ENCODE results near the gene PARM1.
"Not testable (repeated sequence)": the region's sequence is repeated elsewhere in the genome, so short reads cannot be mapped to it uniquely, and the experiment has no call there.

PARM1 gene

GRCh38 chr4:74975848-74976824, 43.2 kb downstream of the PARM1 start:
- in situ Hi-C loops (cut with MboI; ENCODE audit: low sequenced_read_pairs): no loop called here

- in situ Hi-C loops (cut with MboI; ENCODE audit: low sequenced_read_pairs): no loop called here
These were observed 49.8 kb downstream of the PARM1 start for GRCh38 chr4:74982546-74983252.

DNA sequence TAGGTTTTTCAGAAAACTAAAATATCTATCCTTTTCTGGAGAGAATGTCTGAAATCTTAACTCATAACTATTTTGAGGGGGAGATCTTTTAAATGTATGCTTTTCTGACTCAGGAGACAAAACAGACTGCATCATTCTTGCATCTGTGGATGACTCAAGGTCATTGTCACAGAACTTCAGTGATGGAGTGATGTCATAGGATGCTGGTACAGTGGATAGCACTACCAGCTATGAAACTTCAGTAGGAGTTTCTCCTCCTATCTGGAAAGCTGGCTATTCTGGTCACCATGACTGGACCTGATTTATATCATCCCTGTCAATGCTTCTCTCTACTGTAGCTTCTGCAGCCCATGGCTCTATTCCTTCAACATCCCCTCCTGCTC, 50.3 kb downstream of the PARM1 start:
- in situ Hi-C loops (cut with MboI; ENCODE audit: low sequenced_read_pairs): no loop called here

- in situ Hi-C loops (cut with MboI; ENCODE audit: low sequenced_read_pairs): no loop called here
These were observed 57.5 kb downstream of the PARM1 start for GRCh38 chr4:74990276-74990875.

- in situ Hi-C loops (cut with MboI; ENCODE audit: low sequenced_read_pairs): not testable (repeated sequence)
These were observed 61.5 kb downstream of the PARM1 start for GRCh38 chr4:74994436-74994835.

GRCh38 chr4:74996996-74997395, 64.1 kb downstream of the PARM1 start:
- in situ Hi-C loops (cut with MboI; ENCODE audit: low sequenced_read_pairs): no loop called here

DNA sequence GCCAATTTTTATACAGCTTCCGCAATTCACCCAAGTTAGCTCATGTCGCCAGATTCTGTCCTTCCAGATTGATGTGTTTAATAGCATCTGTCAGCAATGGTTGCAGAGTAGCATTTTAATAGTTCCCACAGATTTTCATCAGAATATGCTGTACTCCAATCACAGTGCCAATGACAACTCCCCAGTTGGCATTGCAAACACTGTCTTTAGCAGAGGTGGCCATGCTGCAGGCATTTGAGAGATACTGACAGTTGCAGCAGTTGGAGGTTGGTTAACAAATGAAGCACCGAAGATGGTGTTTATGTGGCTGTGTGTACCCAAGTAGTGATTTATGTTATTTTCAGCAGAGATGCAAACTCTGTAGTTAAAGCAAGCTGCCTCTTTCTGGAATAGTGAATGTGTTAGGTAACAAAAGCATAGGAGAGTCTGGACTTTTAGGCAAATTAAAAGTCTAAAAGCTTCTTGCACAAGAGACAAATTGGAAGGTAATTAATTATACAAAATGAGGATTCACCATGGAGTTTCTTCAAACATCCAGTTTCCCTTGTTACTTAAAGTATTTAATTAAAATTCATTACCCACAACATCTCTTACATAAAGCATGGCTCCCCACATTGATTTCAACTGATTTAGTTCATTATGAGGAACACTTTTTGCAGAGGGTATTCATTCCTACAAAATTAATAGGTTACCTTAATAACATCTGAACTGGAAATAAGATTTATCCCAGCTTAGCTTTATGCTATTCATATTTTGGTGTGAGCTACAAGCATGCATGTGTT, 65.2 kb downstream of the PARM1 start:
- in situ Hi-C loops (cut with MboI; ENCODE audit: low sequenced_read_pairs): no loop called here

DNA sequence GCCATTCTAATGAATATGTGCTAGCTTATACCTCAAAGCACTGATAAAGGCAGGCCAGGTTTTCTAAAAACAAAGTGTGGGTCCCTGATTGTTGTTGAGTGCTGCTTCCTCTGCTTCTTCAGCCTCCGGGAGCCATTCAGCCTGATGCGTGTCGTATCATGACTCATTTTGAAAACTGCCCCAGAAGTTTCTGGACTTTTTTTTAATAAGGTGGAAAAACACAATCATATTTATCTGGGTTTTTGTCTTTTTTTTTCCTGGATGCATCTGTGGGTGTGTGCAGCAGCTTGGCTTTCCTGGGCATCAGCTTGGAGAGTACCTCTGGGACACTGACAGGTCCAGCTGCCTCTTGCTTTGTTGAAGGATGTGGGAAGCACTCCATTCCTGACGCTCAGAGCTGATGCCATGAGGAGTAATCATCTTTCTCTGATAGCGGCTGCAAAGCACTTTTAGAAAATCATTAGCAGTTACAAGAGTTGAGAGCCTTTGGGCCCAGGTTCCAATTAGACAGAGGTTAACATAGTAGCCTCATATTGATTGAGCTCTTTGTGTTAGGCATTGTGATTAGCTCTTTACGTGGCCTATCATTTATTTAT, 66.9 kb downstream of the PARM1 start:
- in situ Hi-C loops (cut with MboI; ENCODE audit: low sequenced_read_pairs): no loop called here

- in situ Hi-C loops (cut with MboI; ENCODE audit: low sequenced_read_pairs): no loop called here
These were observed 69.0 kb downstream of the PARM1 start for GRCh38 chr4:75001871-75002270.

DNA sequence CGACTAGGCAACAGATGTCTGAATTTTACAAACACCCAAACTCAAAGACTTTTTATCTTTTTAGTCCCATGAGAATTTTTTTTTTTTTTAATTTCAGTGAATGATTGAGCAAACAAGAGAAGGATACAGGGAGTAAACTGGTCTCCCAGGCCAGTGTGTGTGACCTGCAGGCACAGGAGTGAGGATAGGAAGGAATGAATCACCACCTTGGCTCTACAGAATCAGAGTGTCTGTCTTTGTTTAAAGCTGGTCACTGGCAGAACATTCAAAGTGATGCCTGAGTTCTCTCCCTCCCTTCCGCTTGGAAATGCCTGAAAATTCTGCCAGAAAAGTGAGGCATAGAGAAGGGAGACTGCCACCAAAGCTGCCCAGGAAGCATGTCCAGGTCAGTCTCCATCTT, 69.5 kb downstream of the PARM1 start:
- in situ Hi-C loops (cut with MboI; ENCODE audit: low sequenced_read_pairs): no loop called here

DNA sequence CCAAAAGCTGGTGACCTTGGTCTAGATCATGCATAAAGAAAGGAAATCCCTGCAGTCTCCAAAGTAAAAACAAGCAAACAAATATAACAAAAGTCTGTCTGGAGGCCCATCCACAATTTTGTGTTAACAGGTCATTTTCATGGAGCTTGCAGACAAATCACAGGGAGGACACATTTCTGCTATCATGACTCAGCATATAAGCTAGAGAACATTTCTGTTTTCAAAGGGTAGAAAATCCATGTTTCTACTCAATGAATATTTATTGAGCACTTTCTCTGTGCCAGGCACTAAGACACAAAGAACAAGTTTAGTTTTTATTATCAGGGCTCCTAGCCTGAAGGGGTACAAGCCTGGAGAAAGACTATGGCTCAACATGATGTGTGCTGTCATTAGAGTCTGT, 71.1 kb downstream of the PARM1 start:
- in situ Hi-C loops (cut with MboI; ENCODE audit: low sequenced_read_pairs): no loop called here

- in situ Hi-C loops (cut with MboI; ENCODE audit: low sequenced_read_pairs): no loop called here
These were observed 72.1 kb downstream of the PARM1 start for GRCh38 chr4:75004755-75005668.

DNA sequence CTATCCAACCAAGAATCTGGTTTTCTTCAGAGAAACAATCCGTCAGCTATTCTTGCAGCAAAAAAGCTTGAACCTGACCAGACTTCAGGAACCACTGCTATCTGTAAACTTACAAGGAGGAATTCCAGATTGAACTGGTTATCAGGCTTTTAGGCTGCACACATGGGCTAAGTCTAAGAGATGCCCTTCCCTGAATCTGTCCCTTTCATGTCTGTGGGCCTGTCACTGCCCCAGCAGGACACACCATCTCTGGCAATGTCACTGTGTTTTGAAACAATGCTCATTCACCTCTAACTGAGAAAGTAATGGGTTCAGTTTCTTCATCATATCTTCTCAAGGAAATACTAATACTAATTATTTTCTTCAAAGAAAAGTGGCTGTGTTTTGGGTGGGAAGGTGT, 72.8 kb downstream of the PARM1 start:
- in situ Hi-C loops (cut with MboI; ENCODE audit: low sequenced_read_pairs): no loop called here

DNA sequence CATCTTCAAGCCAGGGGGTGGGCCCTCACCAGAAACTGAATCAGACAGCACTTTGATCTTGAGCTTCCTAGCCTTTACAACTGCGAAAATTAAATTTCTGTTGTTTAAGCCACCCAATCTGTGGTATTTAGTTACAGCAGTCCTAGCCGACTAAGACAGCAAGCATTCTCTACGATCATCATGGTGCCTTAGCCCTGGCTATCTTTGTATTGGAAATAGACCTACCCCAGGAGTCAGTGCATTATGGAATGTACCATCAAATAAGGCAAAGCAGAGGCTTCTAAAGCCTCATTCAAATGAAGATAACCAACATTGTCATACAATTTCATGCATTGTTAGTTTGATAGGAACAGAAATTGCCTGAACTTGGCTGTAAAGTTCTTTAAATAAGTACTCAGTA, 75.0 kb downstream of the PARM1 start:
- in situ Hi-C loops (cut with MboI; ENCODE audit: low sequenced_read_pairs): no loop called here

- in situ Hi-C loops (cut with MboI; ENCODE audit: low sequenced_read_pairs): no loop called here
These were observed 76.2 kb downstream of the PARM1 start for GRCh38 chr4:75009138-75009537.

DNA sequence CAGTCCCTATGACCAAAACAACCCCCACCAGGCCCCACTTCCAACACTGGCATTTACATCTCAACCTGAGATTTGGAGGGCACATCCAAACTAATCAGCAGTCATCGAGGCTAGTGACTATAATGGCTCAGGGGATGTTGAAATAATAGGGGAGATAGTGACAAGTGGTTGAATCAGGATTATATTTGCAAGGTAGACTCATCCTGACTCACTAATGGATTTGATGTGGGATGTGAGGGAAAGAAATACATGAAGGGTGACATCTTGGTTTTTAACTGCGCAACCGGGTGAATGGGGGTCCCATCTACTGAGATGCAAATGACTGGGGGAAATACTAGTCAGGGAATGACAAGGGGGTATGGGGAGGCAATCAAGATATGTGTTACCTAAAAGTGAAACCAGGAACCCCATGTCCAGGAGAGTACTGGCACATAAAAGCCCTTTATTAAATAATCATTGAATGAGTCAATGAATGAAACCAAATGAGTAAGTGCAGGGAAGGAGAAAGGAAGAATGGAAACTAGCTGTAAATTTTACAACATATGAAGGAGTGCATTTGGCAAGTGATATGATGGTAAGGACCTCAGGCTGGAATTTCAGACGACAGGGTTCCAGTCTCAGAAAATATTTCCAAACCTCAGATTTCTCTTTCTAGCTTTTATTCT, 78.3 kb downstream of the PARM1 start:
- in situ Hi-C loops (cut with MboI; ENCODE audit: low sequenced_read_pairs): no loop called here

DNA sequence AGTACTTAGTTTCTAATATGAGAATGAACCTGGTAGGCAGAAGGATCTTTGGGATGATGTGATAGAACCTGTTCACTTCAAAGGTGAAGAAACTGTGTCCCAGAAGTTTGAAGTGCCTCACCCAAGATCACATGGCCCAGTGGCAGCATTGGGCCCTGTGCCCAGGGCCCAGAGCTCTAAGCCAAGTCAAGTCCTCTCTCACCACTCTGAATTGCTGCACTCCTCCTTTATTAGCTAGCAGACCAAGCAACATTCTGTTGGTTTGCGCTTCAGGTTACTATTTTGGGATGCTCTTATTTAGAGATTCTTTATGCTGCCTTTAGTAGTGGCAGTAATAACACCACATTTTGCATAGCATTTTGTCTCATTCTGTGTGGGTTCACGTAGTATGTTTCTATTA, 82.7 kb downstream of the PARM1 start:
- in situ Hi-C loops (cut with MboI; ENCODE audit: low sequenced_read_pairs): no loop called here

- in situ Hi-C loops (cut with MboI; ENCODE audit: low sequenced_read_pairs): no loop called here
These were observed 83.6 kb downstream of the PARM1 start for GRCh38 chr4:75016472-75016871.

Measured in HL-60/S4 treated with phorbol 12-myristate 13-acetate at 8.2 ng/mL for 4 days and 3 days (cell line).